CD4-positive, alpha-beta memory T cell (primary cell): ENCODE measurements around the gene ADGRV1. TPM values are rescaled to one million over a fixed set of nuclear protein-coding genes. Genes with fewer than 3 reads are reported as not detected.

ENCODE experiments used
- CTCF ChIA-PET: fragments of 350-600 bp; sonication (Branson Sonifier 250); formaldehyde crosslinking; loops from one replicate; lab custom pipeline; 2021; ENCODE audit warnings: inconsistent platforms; ENCODE audit not compliant: partially characterized antibody; lab: Charles Lee
- POLR2A ChIA-PET: fragments of 350-600 bp; sonication (Branson Sonifier 250); formaldehyde crosslinking; loops from one replicate; lab custom pipeline; 2021; ENCODE audit not compliant: partially characterized antibody; lab: Charles Lee
- DNase-seq, 5 donors: peaks; one replicate each; pipeline versions ENCODE4 v3.0.0 to v3.0.0-alpha.2; 2020 to 2022; ENCODE audit warnings: mixed read lengths in 1 of 5
- H3K27ac ChIP-seq: one replicate; pipeline ENCODE4 v1.7.0; 2013; ENCODE audit warnings: low read depth, low read length
- H3K27me3 ChIP-seq: 2 replicates; pipeline ENCODE4 v1.7.0; 2013; ENCODE audit warnings: mild to moderate bottlenecking, low read length, moderate library complexity; ENCODE audit not compliant: insufficient read depth
- H3K36me3 ChIP-seq: 2 replicates; pipeline ENCODE4 v1.7.0; 2013; ENCODE audit warnings: mild to moderate bottlenecking, low read length, moderate library complexity; ENCODE audit not compliant: insufficient read depth
- H3K4me1 ChIP-seq: 2 replicates; pipeline ENCODE4 v1.7.0; 2013; ENCODE audit warnings: mild to moderate bottlenecking, low read length, moderate library complexity; ENCODE audit not compliant: insufficient read depth
- H3K4me3 ChIP-seq, 2 donors: one replicate each; pipeline ENCODE4 v1.7.0; 2013; ENCODE audit warnings: low read length in 2 of 2, mild to moderate bottlenecking in 1 of 2
- H3K9me3 ChIP-seq, 2 donors: one replicate each; pipeline ENCODE4 v1.7.0; 2013; ENCODE audit warnings: low read length in 2 of 2, control low read depth in 1 of 2; ENCODE audit not compliant: control insufficient read depth in 1 of 2
- H3K27ac Mint-ChIP-seq, 7 donors: one replicate each; pipeline ENCODE4 v1.8.0; 2020 to 2021; ENCODE audit warnings: mixed read lengths in 7 of 7, mild to moderate bottlenecking in 6 of 7, inconsistent platforms in 3 of 7, moderate library complexity in 3 of 7
- H3K27me3 Mint-ChIP-seq, 2 donors: one replicate each; pipeline ENCODE4 v1.8.0; 2020 to 2021; ENCODE audit warnings: mixed read lengths in 2 of 2
- H3K36me3 Mint-ChIP-seq, 2 donors: one replicate each; pipeline ENCODE4 v1.8.0; 2020 to 2021; ENCODE audit warnings: mixed read lengths in 2 of 2, inconsistent platforms in 1 of 2, mild to moderate bottlenecking in 1 of 2
- H3K4me1 Mint-ChIP-seq, 4 donors: one replicate each; pipeline ENCODE4 v1.8.0; 2020 to 2021; ENCODE audit warnings: mixed read lengths in 4 of 4, mild to moderate bottlenecking in 1 of 4
- H3K4me3 Mint-ChIP-seq, 8 donors: one replicate each; pipeline ENCODE4 v1.8.0; 2020 to 2021; ENCODE audit warnings: mixed read lengths in 8 of 8, mild to moderate bottlenecking in 7 of 8, moderate library complexity in 6 of 8, inconsistent platforms in 3 of 8
- H3K9me3 Mint-ChIP-seq, 8 donors: one replicate each; pipeline ENCODE4 v1.8.0; 2020 to 2021; ENCODE audit warnings: mixed read lengths in 8 of 8, mild to moderate bottlenecking in 5 of 8, inconsistent platforms in 3 of 8, moderate library complexity in 1 of 8
- intact Hi-C: fragments of 100-400 bp; cut with micrococcal nuclease; formaldehyde crosslinking; loops from one replicate; pipeline ENCODE4 v1.15.1; 2023
- polyA plus RNA-seq, 2 donors: library from polyadenylated mRNA; unstranded; fragments of 300-500 nt; fragmentation: Illumina TruSeq; gene quantifications; one replicate each; pipeline ENCODE4 v1.2.3, GENCODE V29; 2021
- total RNA-seq, 2 experiments: library from RNA; stranded (reverse); gene quantifications; one replicate each; pipeline ENCODE4 v1.2.3, GENCODE V29; 2021

ADGRV1 gene
- total and polyA plus RNA-seq, 4 experiments from 2014 or later, result 0.09 to 0.22 TPM; not detected in 2

DNA sequence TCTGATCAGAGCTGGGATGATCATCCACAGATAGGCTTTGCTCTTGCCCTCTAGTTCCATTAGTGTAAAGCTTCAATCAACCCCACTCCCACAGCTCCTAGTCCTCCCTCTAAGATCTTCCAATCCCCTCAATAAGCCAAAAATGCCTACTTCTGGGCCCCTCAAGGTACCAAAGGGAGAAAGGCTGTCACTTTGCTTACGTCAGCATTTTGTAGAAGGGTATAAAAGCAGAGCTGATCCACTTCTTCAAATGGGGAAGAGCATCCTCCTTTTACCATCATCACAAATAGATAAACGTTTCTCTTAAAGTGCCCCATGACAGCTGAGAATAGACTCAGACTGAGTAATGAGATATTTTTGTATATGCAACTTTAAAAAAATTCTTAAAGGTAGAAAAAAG is 13.1 kb upstream of the ADGRV1 start:
- intact Hi-C loops, result no loop called here
- no peaks in the 10 kb centered on the region for H3K9me3 ChIP-seq
- DNase-seq, result no peak
- Mint-ChIP-seq H3K4me3 (no peak overlapping the region), H3K9me3 (no peaks in the 10 kb centered on the region), H3K4me1 (no peaks in the 10 kb centered on the region), H3K36me3 (no peaks in the 10 kb centered on the region), H3K27ac (no peak overlapping the region), H3K27me3 (peaks cover 26 to 31% of the 10 kb centered on the region in 2 donors)
- H3K27ac ChIP-seq, result no peak overlapping the region
- H3K4me3 ChIP-seq, result no peak overlapping the region
- no peaks in the 10 kb centered on the region for H3K4me1 ChIP-seq
- no peaks in the 10 kb centered on the region for H3K27me3 ChIP-seq
- no peaks in the 10 kb centered on the region for H3K36me3 ChIP-seq
- ChIA-PET POLR2A (no interaction called here), CTCF (no interaction called here)

DNA sequence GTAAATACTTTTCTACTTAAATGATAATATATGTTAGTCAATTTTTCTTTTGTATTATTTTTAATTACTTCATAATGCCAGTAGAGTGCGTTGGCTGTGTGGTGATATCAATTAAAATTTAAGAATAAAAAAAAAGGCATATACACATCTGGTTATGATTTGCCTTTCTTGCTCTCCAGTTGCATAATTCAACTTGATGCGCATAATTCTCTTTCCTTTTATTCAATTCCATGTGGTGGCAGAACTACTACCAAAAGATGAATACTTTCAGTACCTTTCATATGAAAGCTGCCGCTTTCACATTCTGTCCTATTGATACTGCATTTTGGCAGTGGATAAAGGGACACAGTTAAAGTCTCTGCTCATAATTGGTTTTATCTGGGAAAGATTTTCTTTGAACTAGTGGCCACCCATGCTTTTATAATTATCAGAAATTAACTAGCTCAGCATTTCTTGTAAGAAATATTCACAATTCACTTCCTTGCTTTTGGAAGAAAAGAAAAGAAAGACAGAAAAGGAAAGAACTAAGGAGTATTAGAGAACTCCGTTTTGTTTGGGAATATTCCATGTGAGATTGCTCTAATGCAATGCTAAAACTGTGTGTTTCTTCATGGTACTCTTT is 12.3 kb upstream of the ADGRV1 start:
- Mint-ChIP-seq H3K36me3 (no peaks in the 10 kb centered on the region), H3K4me3 (no peak overlapping the region), H3K27me3 (peaks cover 23 to 30% of the 10 kb centered on the region in 2 donors), H3K4me1 (no peaks in the 10 kb centered on the region), H3K9me3 (no peaks in the 10 kb centered on the region), H3K27ac (no peak overlapping the region)
- ChIA-PET CTCF (no interaction called here), POLR2A (no interaction called here)
- no peaks in the 10 kb centered on the region for H3K9me3 ChIP-seq
- DNase-seq, result no peak
- H3K36me3 ChIP-seq, result no peaks in the 10 kb centered on the region
- H3K4me3 ChIP-seq, result no peak overlapping the region
- H3K27ac ChIP-seq, result no peak overlapping the region
- intact Hi-C loops, result no loop called here
- H3K4me1 ChIP-seq, result no peaks in the 10 kb centered on the region
- H3K27me3 ChIP-seq, result no peaks in the 10 kb centered on the region

DNA sequence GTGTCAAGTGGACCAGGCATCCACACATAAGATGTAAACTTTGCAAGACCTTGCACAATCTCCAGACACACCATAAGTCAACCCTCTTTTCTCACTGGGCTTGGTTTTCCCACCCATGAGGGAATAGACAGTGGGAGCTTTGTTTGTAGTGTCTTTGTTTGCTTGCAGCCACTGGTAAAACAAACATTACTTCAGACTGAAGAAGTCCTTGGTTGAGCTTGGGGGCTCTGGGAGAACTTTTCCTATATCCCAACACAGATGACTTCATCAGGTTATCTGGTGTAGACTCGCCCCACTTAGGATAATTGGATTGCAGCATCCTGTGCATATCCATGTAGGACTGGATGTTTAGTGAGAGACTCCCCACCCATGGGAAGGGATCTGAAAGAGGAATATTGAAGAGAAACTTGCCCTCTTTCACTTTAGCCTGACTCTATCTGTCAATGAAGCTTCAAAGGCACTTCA is 11.5 kb upstream of the ADGRV1 start:
- no peaks in the 10 kb centered on the region for H3K4me1 ChIP-seq
- Mint-ChIP-seq H3K27me3 (peaks cover 21 to 33% of the 10 kb centered on the region in 2 donors), H3K4me3 (no peak overlapping the region), H3K36me3 (no peaks in the 10 kb centered on the region), H3K9me3 (no peaks in the 10 kb centered on the region), H3K27ac (no peak overlapping the region), H3K4me1 (no peaks in the 10 kb centered on the region)
- H3K9me3 ChIP-seq, result no peaks in the 10 kb centered on the region
- no peaks in the 10 kb centered on the region for H3K27me3 ChIP-seq
- intact Hi-C loops, result no loop called here
- H3K4me3 ChIP-seq, result no peak overlapping the region
- POLR2A ChIA-PET, result no interaction called here
- H3K36me3 ChIP-seq, result no peaks in the 10 kb centered on the region
- no peak overlapping the region for H3K27ac ChIP-seq
- DNase-seq, result no peak
- CTCF ChIA-PET, result no interaction called here

DNA sequence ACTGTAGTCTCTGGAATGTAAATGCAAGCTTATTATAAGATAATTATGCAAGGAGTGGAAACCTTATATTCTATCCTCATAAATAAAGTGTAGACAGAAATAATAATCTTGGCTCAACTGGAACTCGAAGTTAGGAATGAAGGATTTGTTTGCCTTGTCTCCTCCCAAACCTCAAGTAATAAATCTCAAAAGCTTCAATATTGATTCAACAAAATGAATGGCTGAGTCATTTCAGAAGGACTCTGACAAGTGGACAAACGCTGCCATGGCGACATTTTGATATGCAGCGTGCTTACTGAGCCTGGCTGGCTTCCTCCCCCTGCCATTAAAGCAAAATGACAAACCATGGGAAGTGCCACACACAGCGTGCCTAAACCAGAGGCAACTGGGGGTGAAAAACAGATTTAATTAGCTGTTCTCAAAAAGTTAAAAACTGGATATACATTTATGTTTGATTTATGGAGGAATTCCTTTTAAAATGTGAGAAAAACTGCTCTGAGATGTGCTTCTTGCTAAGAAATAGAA is 10.5 kb upstream of the ADGRV1 start:
- H3K9me3 Mint-ChIP-seq, result no peaks in the 10 kb centered on the region
- POLR2A ChIA-PET, result no interaction called here
- no peak overlapping the region for H3K27ac Mint-ChIP-seq
- no peaks in the 10 kb centered on the region for H3K27me3 ChIP-seq
- H3K27ac ChIP-seq, result no peak overlapping the region
- H3K27me3 Mint-ChIP-seq, result peaks cover 22 to 27% of the 10 kb centered on the region in 2 donors
- no peaks in the 10 kb centered on the region for H3K4me1 Mint-ChIP-seq
- intact Hi-C loops, result no loop called here
- H3K36me3 Mint-ChIP-seq, result no peaks in the 10 kb centered on the region
- H3K4me3 Mint-ChIP-seq, result no peak overlapping the region
- CTCF ChIA-PET, result interaction anchor here (0.6 kb wide), 1 partner anchor 18 kb away, joined by 3 read pairs; no protein-coding TSS in a partner anchor
- H3K9me3 ChIP-seq, result no peaks in the 10 kb centered on the region
- no peak for DNase-seq
- no peaks in the 10 kb centered on the region for H3K36me3 ChIP-seq
- no peak overlapping the region for H3K4me3 ChIP-seq
- H3K4me1 ChIP-seq, result no peaks in the 10 kb centered on the region

DNA sequence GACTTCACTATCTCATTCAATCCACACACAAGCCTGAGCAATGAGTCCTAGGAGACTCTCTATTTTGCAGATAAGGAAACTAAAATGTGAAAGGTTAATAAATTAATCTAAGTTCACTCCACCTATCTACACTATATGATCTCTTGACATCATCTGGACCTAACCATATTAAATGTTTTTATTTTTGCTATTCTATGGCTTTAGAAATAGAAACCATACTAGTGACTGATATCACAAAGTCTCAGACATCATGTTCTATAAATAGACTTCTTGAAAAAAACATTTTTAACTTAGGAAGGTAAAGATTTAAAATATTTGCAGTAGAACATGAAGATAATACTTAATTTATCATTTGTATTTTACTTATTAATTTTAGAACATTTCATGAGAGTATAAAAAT is 9.4 kb upstream of the ADGRV1 start:
- Mint-ChIP-seq H3K36me3 (no peaks in the 10 kb centered on the region), H3K4me3 (no peak overlapping the region), H3K27ac (no peak overlapping the region), H3K4me1 (no peaks in the 10 kb centered on the region), H3K27me3 (peaks cover 22 to 23% of the 10 kb centered on the region in 2 donors), H3K9me3 (no peaks in the 10 kb centered on the region)
- ChIA-PET POLR2A (no interaction called here), CTCF (no interaction called here)
- no peaks in the 10 kb centered on the region for H3K4me1 ChIP-seq
- no peak overlapping the region for H3K27ac ChIP-seq
- H3K9me3 ChIP-seq, result no peaks in the 10 kb centered on the region
- H3K4me3 ChIP-seq, result no peak overlapping the region
- no peaks in the 10 kb centered on the region for H3K27me3 ChIP-seq
- no peak for DNase-seq
- intact Hi-C loops, result no loop called here
- H3K36me3 ChIP-seq, result no peaks in the 10 kb centered on the region

DNA sequence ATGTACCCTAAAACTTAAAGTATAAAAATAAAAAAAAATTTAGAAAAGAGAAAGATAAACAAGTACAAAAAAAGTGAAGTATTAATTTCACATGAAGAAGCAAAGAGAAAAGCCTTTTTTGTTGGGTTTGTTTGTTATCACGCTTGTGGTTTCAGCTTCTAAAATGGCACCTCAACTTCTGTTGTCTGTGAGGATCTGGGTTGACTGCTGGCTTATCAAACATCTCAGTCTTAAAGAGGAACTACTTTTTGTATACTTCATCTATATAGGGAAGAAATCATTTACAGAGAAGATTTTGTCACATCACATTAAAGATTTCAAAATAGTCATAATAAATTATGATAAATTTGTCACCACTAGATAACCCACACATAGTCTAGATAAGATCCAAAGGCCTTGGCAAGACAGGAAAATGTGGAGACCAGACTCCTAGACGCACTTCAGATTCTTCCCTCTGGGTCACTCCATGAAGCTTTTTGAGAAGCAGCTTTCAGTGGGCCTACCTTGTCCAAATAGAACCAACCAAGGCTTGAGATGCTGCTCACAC is 8.8 kb upstream of the ADGRV1 start:
- ChIA-PET POLR2A (no interaction called here), CTCF (no interaction called here)
- H3K4me3 ChIP-seq, result no peak overlapping the region
- H3K36me3 ChIP-seq, result no peaks in the 10 kb centered on the region
- DNase-seq, result no peak
- Mint-ChIP-seq H3K4me3 (no peak overlapping the region), H3K27me3 (peaks cover 19 to 20% of the 10 kb centered on the region in 2 donors), H3K9me3 (no peaks in the 10 kb centered on the region), H3K4me1 (no peaks in the 10 kb centered on the region), H3K27ac (no peak overlapping the region), H3K36me3 (no peaks in the 10 kb centered on the region)
- H3K4me1 ChIP-seq, result no peaks in the 10 kb centered on the region
- H3K27ac ChIP-seq, result no peak overlapping the region
- no peaks in the 10 kb centered on the region for H3K27me3 ChIP-seq
- H3K9me3 ChIP-seq, result no peaks in the 10 kb centered on the region
- intact Hi-C loops, result no loop called here

DNA sequence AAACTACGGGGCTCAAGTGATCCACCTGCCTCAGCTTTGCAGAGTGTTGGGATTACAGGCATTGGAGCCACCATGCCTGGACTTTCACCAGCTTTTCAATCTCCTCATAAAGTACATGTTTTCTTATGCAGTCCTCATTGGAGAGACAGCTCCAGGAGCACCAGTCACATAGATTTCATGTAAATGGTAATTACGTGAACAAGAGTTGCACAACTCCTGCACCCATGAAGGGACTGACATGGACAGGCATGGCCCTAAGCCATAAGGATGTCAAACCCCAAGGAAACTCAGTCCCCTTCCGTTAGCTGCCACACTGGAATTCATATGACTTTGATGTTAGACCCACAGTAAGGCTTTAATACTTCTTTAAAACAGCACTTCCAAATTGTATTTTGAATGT is 7.6 kb upstream of the ADGRV1 start:
- H3K4me1 Mint-ChIP-seq, result no peaks in the 10 kb centered on the region
- intact Hi-C loops, result no loop called here
- POLR2A ChIA-PET, result no interaction called here
- no peak overlapping the region for H3K27ac Mint-ChIP-seq
- Histone ChIP-seq H3K27ac (no peak overlapping the region), H3K36me3 (no peaks in the 10 kb centered on the region), H3K4me1 (no peaks in the 10 kb centered on the region), H3K9me3 (no peaks in the 10 kb centered on the region), H3K27me3 (no peaks in the 10 kb centered on the region), H3K4me3 (no peak overlapping the region)
- H3K9me3 Mint-ChIP-seq, result no peaks in the 10 kb centered on the region
- CTCF ChIA-PET, result no interaction called here
- DNase-seq, result no peak
- peaks cover 15 to 16% of the 10 kb centered on the region in 2 donors for H3K27me3 Mint-ChIP-seq
- no peaks in the 10 kb centered on the region for H3K36me3 Mint-ChIP-seq
- no peak overlapping the region for H3K4me3 Mint-ChIP-seq
